ENCODE data around the gene CEP250.
"Not testable (repeated sequence)": the region's sequence is repeated elsewhere in the genome, so short reads cannot be mapped to it uniquely, and the experiment has no call there.

Gene CEP250

DNA sequence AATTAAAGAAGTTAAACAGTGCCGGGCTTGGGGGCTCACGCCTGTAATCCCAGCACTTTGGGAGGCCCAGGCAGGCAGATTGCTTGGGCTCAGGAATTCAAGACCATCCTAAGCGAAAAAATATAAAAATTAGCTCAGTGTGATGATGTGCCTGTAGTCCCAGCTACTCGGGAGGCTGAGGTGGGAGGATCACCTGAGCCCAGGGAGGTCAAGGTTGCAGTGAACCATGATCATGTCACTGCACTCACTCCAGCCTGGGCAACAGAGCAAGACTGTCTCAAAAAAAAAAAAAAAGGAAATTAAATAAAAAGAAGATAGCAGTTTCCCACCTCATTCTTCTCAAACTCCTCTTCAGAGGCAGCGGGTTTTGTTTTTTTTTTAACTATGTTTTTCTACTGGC is 62.4 kb downstream of the CEP250 start:
- not testable (repeated sequence) for DNase-seq (ENCODE audit: low read depth in 2 of 2, low spot score in 1 of 2)

DNA sequence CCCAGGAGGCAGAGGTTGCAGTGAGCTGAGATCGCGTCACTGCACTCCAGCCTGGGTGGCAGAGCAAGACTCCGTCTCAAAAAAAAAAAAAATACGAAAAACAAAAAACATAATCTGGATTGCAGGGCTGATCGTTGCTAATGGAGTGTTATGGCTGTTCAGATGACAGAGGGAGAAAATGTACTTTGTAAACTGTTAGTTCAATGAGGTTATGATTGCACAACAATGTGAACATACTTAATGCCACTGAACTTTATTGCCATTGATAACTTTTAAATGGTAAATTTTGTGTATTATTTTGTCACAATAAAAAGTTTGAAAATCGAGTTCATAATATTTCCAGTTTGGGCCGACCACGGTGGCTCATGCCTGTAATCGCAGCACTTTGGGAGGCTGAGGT is 63.6 kb downstream of the CEP250 start:
- DNase-seq (ENCODE audit: low read depth in 2 of 2, low spot score in 1 of 2): no peak

DNA sequence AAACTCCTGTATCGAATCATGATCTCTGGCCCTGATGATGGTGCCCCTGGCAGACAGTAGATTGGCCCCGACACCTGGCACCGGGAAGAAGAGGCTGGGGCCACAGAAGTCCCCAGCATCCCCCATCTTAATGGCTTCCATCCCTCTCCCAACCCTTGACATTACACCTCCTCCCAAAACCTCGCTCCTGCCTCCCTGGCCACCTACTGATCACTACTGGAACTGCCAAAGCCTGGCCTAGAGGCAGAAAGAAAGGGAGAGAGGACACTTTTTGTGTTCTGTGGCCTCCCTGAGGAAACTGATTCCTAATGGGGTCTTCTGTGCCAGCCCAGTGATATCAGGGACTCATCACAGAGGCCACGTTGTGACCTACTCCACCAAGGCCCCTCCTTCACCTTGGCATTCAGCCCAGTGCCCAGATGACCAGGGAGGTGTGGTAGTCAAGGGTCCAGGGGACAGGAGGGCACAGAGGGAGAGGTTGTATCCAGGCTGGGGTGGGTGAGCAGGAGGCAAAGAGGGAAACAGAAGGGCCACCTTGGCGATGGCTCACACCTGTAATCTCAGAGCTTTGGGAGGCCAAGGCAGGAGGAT is 68.0 kb downstream of the CEP250 start:
- DNase-seq (ENCODE audit: low read depth in 2 of 2, low spot score in 1 of 2): peak in 1 of 2 donors; percentile 6

DNA sequence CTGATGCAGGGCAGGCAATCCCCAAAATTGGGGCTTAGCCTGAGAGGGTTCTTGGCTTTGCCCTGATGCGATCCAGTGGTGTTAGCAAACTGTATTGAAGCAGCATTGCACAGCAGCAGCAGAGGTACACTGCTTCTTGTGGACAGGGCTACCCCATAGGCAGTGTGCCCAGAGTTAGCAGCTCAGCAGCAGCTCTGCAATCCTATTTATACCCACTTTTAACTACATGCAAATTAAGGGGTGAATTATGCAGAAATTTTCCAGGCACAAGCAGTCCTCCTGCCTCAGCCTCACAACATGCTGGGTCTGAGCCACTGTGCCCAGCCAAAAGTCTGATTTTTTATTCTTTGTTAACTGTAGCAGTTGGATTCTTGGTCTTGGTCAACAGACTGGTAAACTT is 70.2 kb downstream of the CEP250 start:
- DNase-seq (ENCODE audit: low read depth in 2 of 2, low spot score in 1 of 2): no peak

DNA sequence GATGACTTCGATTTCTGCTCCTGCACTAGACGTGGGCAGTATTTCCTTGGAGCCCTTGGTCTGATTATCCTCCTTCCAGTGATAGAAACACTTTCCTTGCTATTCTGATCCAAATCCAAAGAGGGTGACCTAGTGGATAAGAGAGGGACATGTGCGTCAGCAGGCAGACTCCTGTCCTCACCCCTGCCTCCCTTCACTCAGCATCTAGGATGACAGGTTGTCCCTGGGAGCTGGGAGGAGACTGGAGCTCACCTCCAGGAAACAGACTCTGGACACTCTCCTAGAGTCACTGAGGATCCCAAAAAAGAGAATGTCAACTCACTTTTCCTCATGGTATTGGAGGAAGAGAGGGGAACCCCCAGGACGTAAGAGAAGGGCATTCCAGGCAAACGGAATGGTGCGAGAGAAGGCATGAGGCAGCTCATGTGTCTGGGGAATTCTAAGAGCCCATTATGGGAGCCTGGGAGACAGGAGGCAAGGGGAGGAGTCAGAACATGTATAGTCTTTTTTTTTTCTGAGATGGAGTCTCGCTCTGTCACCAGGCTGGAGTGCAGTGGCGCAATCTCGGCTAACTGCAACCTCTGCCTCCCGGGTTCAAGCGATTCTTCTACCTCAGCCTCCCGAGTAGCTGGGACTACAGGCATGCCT is 71.8 kb downstream of the CEP250 start:
- DNase-seq (ENCODE audit: low read depth in 2 of 2, low spot score in 1 of 2): no peak

DNA sequence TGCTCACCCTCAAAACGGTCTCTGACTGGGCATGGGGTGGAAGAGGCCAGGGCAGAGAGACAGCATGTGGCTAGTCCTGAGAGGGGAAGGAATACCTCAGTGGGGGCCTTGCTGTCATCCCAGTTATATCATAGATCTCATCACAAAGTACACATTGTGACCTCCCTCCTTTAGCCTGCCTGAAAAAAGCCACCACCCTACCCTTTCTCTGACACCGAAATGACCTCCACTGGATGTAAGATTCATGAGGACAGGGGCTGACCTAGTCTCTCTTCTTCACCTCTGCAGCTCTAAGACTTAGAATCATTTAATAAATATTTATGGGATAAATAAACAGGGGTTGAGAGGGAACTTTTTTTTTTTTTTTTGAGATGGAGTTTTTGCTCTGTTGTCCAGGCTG is 74.2 kb downstream of the CEP250 start, which contains the start of gene C20orf173:
TSS of gene C20orf173 (minus strand) at position 101 of the 400 bp plus-strand sequence. CDS start 279 bp downstream, outside the sequence.
- no peak for DNase-seq (ENCODE audit: low read depth in 2 of 2, low spot score in 1 of 2)

DNA sequence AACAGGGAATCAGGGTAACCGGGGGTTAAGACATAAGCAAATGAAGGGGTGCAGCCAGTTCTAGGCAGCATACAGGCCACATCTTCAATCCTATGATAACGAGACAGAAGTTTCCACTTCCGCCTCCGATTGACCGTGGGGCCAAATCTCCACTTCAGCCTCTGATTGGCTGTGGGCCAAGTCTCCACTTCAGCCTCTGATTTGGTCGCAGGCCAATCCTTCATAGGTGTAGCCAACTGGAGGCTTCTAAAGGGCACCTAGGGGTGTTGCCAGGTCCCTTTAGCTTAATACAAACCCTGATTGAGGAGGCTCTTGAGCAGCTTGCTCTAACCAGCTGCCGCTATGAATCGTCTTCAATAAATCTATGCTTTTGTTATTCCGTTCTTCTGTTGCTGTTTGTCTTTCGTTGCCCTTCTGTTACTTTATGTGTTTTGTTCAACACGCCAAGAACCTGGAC is 84.4 kb downstream of the CEP250 start:
- DNase-seq (ENCODE audit: low read depth in 2 of 2, low spot score in 1 of 2): no peak

DNA sequence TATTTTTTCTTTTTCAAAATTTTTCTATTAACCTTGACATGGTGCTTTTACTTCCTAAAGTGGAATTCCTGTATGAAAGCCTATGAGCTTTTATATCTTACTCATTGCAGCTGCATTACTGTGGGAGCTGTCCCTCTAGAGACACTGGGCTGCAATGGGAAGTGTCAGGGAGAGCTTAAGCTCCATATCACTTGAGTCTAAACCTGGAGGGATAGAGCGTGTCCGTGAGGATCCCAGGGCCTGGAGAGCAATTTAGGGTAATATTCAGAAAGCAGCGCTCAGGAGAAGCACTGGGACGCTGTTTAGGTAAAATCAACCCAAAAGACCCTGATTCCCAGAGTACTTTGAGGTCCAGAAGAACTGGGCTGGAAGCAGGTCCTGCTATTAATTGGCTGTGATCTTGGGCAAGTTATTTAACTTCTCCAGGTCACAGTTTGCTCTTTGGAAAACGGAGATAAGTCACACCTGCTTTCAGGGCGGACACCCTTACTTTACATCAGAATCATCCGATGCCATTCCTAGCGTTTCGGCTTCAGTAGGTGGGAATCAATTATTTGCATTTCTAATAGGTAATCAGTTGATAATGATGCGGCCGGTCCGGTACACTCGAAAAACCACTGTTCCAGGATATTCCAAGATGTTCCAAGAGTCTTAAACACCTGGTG is 85.9 kb downstream of the CEP250 start:
- no peak for DNase-seq (ENCODE audit: low read depth in 2 of 2, low spot score in 1 of 2)

DNA sequence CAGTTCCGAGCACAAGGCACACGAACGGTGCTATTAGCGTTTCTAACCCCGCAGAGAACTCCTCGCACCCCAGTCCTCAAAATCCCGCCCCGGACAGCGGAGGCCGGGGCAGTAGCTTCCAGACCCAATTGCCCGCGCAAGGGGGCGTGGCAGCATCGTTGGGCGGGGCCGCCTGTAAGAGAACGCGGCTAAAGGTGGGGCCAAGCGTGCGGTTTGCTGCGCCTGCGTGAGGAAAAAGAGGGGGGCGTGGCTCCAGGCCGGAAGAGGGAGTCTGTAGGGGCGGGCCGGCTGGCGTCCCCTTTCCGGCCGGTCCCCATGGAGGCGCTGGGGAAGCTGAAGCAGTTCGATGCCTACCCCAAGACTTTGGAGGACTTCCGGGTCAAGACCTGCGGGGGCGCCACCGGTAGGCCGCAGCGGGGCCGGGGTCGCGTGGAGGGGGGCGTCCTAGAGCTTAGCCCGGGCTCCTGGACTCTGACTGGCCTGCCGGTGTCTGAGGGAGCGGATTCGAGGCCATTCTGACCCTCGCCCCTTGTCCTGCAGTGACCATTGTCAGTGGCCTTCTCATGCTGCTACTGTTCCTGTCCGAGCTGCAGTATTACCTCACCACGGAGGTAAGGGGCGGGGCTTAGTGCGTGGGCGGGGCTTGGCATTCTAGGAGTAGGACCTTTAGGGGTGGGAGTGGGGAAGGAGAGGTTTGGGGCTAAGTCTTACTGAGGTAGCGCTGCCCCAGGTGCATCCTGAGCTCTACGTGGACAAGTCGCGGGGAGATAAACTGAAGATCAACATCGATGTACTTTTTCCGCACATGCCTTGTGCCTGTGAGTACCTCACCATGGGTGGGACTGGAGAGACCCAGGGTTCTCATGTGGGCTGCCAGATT is 86.6 kb downstream of the CEP250 start, which contains the start of gene ERGIC3:
TSS of gene ERGIC3 (plus strand) at position 296 of the 880 bp plus-strand sequence. CDS start at position 316, 20 bp downstream.
- DNase-seq (ENCODE audit: low read depth in 2 of 2, low spot score in 1 of 2): peak; percentile 95 to 96

DNA sequence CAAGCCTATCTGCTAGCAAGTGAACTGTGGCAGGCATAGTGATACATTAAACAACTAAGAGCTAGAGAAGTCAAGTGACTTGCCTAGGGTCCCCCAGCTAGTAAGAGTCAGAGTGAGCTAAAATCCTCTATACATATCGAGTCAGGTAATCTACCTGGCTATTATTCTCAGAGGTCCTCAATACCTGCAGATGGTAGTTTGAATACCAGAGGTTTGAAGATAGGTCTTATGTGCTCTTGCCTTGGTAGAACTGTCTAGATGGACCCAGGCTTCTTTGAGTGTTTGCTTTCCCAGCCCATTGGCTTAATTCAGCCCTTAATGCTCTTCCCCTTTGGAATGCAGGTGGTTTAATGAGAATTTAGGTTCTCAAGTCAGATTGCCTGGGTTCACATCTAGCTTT is 87.6 kb downstream of the CEP250 start:
- DNase-seq (ENCODE audit: low read depth in 2 of 2, low spot score in 1 of 2): no peak

DNA sequence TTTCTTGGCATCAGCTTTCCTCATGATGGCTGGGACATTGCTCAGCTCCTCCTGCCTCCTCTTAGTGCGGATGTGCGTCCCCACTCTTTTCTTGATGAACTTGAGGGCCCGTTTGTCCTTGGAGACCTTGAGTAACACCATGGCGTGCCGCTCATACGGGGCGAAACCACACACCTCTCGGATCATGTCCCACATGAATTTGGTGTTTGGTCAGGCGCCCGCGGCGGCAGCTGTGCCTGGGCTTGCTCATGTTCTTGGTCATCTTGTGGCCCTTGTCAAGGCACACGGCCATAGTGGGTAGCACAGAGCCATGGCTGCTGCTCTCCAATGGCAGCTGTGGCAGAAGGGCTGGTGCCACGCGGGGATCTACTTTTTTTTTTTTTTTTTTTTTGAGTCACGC is 89.0 kb downstream of the CEP250 start:
- no peak for DNase-seq (ENCODE audit: low read depth in 2 of 2, low spot score in 1 of 2)

DNA sequence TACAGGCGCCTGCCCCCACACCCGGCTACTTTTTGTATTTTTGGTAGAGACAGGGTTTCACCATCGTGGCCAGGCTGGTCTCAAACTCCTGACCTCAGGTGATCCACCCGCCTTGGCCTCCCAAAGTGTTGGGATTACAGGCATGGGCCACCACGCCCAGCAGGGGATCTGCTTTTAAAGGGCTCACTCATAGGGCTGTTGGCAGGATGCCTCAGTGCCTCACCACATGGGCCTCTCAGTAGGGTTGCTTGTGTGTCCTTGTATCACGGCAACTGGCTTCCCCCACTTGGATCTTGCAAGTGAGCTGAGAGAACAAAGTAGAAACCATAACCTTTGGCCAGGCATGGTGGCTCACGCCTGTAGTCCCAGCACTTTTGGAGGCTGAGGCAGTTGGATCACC is 89.5 kb downstream of the CEP250 start:
- DNase-seq (ENCODE audit: low read depth in 2 of 2, low spot score in 1 of 2): not testable (repeated sequence)

DNA sequence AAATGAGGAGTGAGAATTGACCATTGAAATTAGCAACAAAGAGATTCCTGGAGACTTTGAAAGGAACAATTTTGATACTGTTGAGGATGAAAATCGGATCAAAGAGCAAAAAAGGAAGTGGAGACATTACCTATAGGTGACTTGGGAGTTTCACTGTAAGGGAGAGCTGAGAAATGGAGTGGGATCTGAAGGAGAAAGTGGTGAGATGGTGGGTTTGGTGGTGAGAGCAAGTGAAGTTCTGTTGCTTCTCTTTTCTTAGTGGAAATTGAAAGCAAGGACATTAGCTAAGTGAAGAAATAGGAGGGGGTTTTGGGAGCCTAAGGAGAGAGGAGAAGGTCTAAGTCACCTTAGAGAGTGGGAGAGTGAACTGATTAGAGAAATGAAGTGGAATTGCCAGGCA is 90.7 kb downstream of the CEP250 start:
- no peak for DNase-seq (ENCODE audit: low read depth in 2 of 2, low spot score in 1 of 2)

DNA sequence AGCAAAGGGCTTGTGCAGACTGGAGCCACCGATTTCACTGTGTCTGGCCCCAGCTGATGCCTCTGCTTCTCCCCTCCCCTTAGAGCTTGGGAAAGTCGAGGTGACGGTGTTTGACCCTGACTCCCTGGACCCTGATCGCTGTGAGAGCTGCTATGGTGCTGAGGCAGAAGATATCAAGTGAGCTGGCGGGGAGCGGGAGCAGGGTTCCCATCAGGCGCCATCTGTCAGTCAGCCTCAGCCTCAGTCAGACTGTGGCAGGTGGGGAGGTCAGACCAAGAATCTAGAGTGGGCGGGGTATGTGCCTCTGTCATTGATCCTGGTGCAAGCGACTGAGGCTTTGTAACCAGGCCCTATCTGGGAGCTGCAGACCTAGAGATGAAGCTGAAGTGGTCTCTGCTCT is 91.9 kb downstream of the CEP250 start:
- no peak for DNase-seq (ENCODE audit: low read depth in 2 of 2, low spot score in 1 of 2)

DNA sequence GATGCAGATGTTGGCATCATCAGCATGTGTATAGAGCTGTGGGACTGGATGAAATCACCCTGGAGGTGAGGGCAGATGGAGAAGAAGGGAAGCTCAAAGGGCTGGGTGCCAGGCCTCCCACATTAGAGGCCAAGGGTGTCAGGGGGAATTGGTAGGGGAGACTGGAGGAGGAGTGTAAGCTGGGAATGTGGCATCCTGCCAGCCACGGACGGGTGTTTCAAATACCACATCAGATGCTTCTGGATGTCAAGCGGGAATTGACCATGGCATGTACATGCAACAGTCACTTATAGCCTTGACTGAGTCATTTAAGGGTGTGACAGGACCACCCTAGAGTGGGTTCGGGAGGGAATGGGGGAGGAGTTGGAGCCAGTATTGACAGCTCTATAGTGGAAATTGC is 96.1 kb downstream of the CEP250 start:
- no peak for DNase-seq (ENCODE audit: low read depth in 2 of 2, low spot score in 1 of 2)

DNA sequence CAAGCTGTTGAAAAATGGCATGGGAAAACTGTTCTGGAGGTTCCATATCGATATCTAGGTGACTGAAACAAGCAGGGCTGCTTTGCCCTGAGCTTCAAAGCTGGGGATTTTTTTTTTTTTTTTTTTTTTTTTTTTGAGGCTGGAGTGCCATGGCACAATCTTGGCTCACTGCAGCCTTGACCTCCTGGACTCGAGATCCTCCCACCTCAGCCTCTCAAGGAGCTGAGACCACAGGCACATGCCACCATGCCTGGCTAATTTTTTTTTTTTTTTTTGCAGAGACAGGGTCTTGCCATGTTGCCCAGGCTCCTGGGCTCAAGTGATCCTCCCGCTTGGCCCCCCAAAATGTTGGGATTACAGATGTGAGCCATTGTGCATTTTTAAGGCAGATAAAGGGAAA is 97.5 kb downstream of the CEP250 start:
- DNase-seq (ENCODE audit: low read depth in 2 of 2, low spot score in 1 of 2): no peak

DNA sequence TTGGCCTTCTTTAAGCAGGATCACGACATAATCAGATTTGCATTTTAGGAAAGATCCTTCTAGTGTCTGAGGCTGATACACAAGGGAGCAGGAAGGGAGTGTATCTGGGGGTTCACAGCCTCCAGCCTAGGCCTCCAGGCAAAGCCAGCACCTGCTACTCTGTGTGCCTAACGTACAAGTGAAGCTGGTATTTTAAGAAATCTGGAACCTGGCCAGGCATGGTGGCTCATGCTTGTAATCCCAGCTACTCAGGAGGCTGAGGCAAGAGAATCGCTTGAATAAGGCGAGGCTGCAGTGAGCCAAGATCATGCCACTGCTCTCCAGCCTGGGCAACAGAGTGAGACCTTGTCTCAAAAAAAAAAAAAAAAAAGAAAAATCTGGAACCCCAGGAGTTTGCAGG is 100.1 kb downstream of the CEP250 start:
- not testable (repeated sequence) for DNase-seq (ENCODE audit: low read depth in 2 of 2, low spot score in 1 of 2)

DNA sequence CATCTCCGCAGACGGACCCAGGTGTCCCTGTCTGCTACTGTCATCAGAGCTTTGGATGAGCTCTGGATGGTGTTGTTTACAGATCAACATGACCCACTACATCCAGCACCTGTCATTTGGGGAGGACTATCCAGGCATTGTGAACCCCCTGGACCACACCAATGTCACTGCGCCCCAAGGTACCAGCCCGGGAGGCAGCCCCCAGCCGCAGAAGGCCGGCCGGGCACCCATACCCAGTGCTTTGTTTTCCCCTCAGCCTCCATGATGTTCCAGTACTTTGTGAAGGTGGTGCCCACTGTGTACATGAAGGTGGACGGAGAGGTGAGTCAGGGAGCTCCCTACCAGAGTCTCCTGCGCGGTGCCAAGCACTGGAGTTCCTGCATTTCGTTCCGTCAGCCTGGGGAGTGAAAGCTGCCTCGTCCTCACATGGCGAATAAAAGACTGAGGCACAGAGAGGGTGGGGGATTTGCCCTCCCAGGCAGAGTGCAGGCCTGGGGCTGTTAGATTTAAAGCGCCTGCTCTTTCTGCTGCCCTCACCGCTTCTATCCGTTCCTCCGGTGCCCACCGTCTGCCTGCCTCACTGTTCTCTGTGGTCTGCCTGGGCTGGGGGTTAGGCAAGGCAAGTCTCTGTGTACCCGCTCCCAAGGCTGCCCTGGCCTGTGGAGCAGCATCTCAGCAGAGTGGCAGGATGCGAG is 100.7 kb downstream of the CEP250 start:
- no peak for DNase-seq (ENCODE audit: low read depth in 2 of 2, low spot score in 1 of 2)

DNA sequence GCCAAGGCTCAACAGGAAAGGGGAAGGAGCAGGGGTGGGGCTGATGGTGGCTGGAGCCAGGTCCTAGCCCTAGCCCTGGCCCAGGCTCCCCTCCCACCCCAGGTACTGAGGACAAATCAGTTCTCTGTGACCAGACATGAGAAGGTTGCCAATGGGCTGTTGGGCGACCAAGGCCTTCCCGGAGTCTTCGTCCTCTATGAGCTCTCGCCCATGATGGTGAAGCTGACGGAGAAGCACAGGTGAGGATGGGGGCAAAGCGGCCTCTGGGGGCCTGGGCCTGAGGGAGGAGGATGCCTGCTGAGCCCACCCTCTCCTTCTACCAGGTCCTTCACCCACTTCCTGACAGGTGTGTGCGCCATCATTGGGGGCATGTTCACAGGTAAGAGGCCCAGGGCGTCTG is 101.5 kb downstream of the CEP250 start:
- no peak for DNase-seq (ENCODE audit: low read depth in 2 of 2, low spot score in 1 of 2)

DNA sequence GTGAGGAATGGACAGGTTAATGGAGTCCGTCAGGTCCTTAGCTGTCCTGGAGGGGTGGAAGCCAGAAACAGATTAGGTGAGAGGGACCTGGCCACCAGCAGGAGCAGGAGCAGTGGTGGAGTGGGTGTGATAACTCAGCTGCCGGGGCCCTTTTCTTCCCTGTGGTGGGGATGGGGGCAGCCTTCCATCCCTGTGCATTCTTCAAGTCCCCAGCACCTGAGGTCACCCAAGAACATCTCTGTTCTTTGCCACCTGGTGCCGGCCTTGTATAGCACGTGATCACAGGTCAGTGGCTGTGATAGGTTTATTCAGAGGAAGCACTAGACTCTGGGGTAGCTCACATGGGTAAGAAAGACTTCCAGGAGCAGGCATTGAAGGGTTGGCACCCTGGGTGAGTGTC is 103.1 kb downstream of the CEP250 start:
- no peak for DNase-seq (ENCODE audit: low read depth in 2 of 2, low spot score in 1 of 2)
